ENCODE measurements around the gene SLC4A5.

The SLC4A5 gene

GRCh38 chr2:74186038-74186437 lies 157.2 kb downstream of the SLC4A5 start:
- Histone ChIP-seq H3K4me1 (ENCODE audit: control insufficient read depth, low read length) (peaks cover 75% of the 10 kb centered on the region), H3K4me2 (ENCODE audit: low read length) (peak overlapping the region; percentile 66), H3K27ac (ENCODE audit: low read depth, low read length) (peak overlapping the region; percentile 91)

GRCh38 chr2:74183878-74184277 lies 159.3 kb downstream of the SLC4A5 start:
- Histone ChIP-seq H3K9me2 (replicated peaks; ENCODE audit: control insufficient read depth, low read length) (no peaks in the 10 kb centered on the region), H3F3A (ENCODE audit: control insufficient read depth, insufficient read depth) (peaks cover 57% of the 10 kb centered on the region), H3K4me3 (ENCODE audit: low read length) (peak overlapping the region; percentile 25), H3K36me3 (ENCODE audit: control insufficient read depth, low read length) (no peaks in the 10 kb centered on the region), H3K9me3 (ENCODE audit: control insufficient read depth, insufficient read depth, low read length) (no peaks in the 10 kb centered on the region), H4K20me1 (ENCODE audit: control insufficient read depth, insufficient read depth, low read depth, low read length) (no peaks in the 10 kb centered on the region), H3K27me3 (ENCODE audit: control insufficient read depth, low read length) (no peaks in the 10 kb centered on the region), H3K27ac (ENCODE audit: low read depth, low read length) (peak overlapping the region; percentile 91), H3K4me1 (ENCODE audit: control insufficient read depth, low read length) (peaks cover 87% of the 10 kb centered on the region), H3K4me2 (ENCODE audit: low read length) (peak overlapping the region; percentile 28), H3K79me2 (ENCODE audit: control insufficient read depth, low read length) (peaks cover 5% of the 10 kb centered on the region)
- TF ChIP-seq EZH2phosphoT487 (IDR thresholded peaks at IDR 0.05; ENCODE audit: borderline replicate concordance, low read length) (no peak), CTCF (IDR thresholded peaks at IDR 0.05; ENCODE audit: low read depth, low read length, poor library complexity, severe bottlenecking) (no peak)

More at GRCh38 chr2:74186038-74186437, 157.2 kb downstream of the SLC4A5 start:
- H3K79me2 ChIP-seq (ENCODE audit: control insufficient read depth, low read length), result no peaks in the 10 kb centered on the region
- no peaks in the 10 kb centered on the region for H3K27me3 ChIP-seq (ENCODE audit: control insufficient read depth, low read length)
- H3K9me3 ChIP-seq (ENCODE audit: control insufficient read depth, insufficient read depth, low read length), result no peaks in the 10 kb centered on the region
- no peaks in the 10 kb centered on the region for H3K9me2 ChIP-seq (replicated peaks; ENCODE audit: control insufficient read depth, low read length)
- no peaks in the 10 kb centered on the region for H4K20me1 ChIP-seq (ENCODE audit: control insufficient read depth, insufficient read depth, low read depth, low read length)
- no peak for TF ChIP-seq EZH2phosphoT487 (IDR thresholded peaks at IDR 0.05; ENCODE audit: borderline replicate concordance, low read length)
- TF ChIP-seq CTCF (IDR thresholded peaks at IDR 0.05; ENCODE audit: low read depth, low read length, poor library complexity, severe bottlenecking), result no peak
- H3F3A ChIP-seq (ENCODE audit: control insufficient read depth, insufficient read depth), result peaks cover 35% of the 10 kb centered on the region
- H3K36me3 ChIP-seq (ENCODE audit: control insufficient read depth, low read length), result no peaks in the 10 kb centered on the region
- H3K4me3 ChIP-seq (ENCODE audit: low read length), result peak overlapping the region; percentile 47

- peaks cover 52% of the 10 kb centered on the region for H3F3A ChIP-seq (ENCODE audit: control insufficient read depth, insufficient read depth)
- peak overlapping the region; percentile 76 for H3K4me2 ChIP-seq (ENCODE audit: low read length)
- no peaks in the 10 kb centered on the region for H3K27me3 ChIP-seq (ENCODE audit: control insufficient read depth, low read length)
- H3K79me2 ChIP-seq (ENCODE audit: control insufficient read depth, low read length), result peaks cover 23% of the 10 kb centered on the region
- peaks cover 10% of the 10 kb centered on the region for H4K20me1 ChIP-seq (ENCODE audit: control insufficient read depth, insufficient read depth, low read depth, low read length)
- peak overlapping the region; percentile 60 for H3K4me3 ChIP-seq (ENCODE audit: low read length)
- H3K27ac ChIP-seq (ENCODE audit: low read depth, low read length), result peak overlapping the region; percentile 93
- H3K4me1 ChIP-seq (ENCODE audit: control insufficient read depth, low read length), result peaks cover 76% of the 10 kb centered on the region
- no peaks in the 10 kb centered on the region for H3K9me3 ChIP-seq (ENCODE audit: control insufficient read depth, insufficient read depth, low read length)
- no peaks in the 10 kb centered on the region for H3K9me2 ChIP-seq (replicated peaks; ENCODE audit: control insufficient read depth, low read length)
- H3K36me3 ChIP-seq (ENCODE audit: control insufficient read depth, low read length), result peaks cover 17% of the 10 kb centered on the region
- TF ChIP-seq CTCF (IDR thresholded peaks at IDR 0.05; ENCODE audit: low read depth, low read length, poor library complexity, severe bottlenecking), result no peak
- no peak for TF ChIP-seq EZH2phosphoT487 (IDR thresholded peaks at IDR 0.05; ENCODE audit: borderline replicate concordance, low read length)
Observed at GRCh38 chr2:74181739-74182138, 161.5 kb downstream of the SLC4A5 start.

Measured in DOHH2 (cell line).